ENCODE results near the gene TTF1. TPM values are rescaled to one million over a fixed set of nuclear protein-coding genes. Genes with fewer than 3 reads are reported as not detected.
"Not testable (repeated sequence)": the region's sequence is repeated elsewhere in the genome, so short reads cannot be mapped to it uniquely, and the experiment has no call there.

TTF1 gene
- total and polyA plus RNA-seq, 9 of the 15 experiments (the other 6 are each of a cell fraction or from before 2014, with no cell fraction given): 9.0 to 18.5 (median 15.8) TPM

DNA sequence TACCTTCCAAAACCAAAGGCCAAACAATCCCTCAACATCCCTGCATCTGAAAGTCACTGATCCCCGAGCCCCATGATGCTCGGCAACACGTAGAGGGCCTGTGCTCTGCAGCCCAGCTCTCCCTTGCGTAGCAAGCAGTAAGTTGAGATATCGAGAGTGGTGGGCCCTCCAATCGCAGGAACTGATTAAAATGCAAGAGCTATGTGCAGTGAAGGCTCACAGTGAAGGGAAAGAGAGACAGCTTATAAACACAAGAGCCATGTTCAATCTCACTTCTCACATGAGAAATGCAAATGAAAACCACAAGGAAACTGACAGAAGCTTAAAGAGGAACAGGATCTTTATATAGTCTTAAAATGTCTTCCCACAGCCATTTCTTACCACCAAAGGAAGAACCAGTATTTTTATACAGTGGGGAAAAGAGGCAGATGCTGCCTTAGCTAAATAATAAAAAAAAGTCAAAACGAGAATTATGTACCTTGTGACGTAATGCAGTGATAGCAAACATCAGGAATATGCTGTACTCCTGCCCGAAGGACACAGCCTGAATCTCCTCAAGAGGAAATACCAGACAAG, 24.6 kb downstream of the TTF1 start:
- ChIA-PET POLR2A (interaction anchor here (0.6 to 1.1 kb wide), 4 partner anchors 10 to 58 kb away, joined by 3 read pairs; no protein-coding TSS in a partner anchor), CTCF (ENCODE audit: low intra/inter-chr PET ratio) (no interaction called here)
- no peak overlapping the region for H3K9ac ChIP-seq (ENCODE audit: insufficient read depth in 1 of 2, low read depth in 2 of 2, low read length in 2 of 2)
- intact Hi-C loops (cut with micrococcal nuclease) (no loop called here), in situ Hi-C loops (cut with MboI) (no loop called here)
- TF ChIP-seq ZNF717 (CRISPR knock-in tag; IDR thresholded peaks at IDR 0.05) (no peak), ZNF282 (CRISPR knock-in tag; IDR thresholded peaks at IDR 0.05) (no peak), ZFX (CRISPR knock-in tag; IDR thresholded peaks at IDR 0.05) (no peak), ADNP (tag; IDR thresholded peaks at IDR 0.05) (no peak), GATA2 (CRISPR knock-in tag; IDR thresholded peaks at IDR 0.05) (no peak), EP300 (IDR thresholded peaks at IDR 0.05; ENCODE audit: low read length) (no peak), MTA2 (IDR thresholded peaks at IDR 0.05; ENCODE audit: low read depth) (no peak), CREM (IDR thresholded peaks at IDR 0.05; ENCODE audit: low read depth) (no peak), MTA1 (IDR thresholded peaks at IDR 0.05; ENCODE audit: borderline replicate concordance) (no peak), SRSF1 (IDR thresholded peaks at IDR 0.05; ENCODE audit: low read depth, low read length) (no peak)
- TF ChIP-seq, protein P1, sequence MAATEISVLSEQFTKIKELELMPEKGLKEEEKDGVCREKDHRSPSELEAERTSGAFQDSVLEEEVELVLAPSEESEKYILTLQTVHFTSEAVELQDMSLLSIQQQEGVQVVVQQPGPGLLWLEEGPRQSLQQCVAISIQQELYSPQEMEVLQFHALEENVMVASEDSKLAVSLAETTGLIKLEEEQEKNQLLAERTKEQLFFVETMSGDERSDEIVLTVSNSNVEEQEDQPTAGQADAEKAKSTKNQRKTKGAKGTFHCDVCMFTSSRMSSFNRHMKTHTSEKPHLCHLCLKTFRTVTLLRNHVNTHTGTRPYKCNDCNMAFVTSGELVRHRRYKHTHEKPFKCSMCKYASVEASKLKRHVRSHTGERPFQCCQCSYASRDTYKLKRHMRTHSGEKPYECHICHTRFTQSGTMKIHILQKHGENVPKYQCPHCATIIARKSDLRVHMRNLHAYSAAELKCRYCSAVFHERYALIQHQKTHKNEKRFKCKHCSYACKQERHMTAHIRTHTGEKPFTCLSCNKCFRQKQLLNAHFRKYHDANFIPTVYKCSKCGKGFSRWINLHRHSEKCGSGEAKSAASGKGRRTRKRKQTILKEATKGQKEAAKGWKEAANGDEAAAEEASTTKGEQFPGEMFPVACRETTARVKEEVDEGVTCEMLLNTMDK (IDR thresholded peaks at IDR 0.05; ENCODE audit: borderline replicate concordance, insufficient read depth, low read depth, low read length, poor library complexity, severe bottlenecking): no peak
- TF ChIP-seq, protein P2, sequence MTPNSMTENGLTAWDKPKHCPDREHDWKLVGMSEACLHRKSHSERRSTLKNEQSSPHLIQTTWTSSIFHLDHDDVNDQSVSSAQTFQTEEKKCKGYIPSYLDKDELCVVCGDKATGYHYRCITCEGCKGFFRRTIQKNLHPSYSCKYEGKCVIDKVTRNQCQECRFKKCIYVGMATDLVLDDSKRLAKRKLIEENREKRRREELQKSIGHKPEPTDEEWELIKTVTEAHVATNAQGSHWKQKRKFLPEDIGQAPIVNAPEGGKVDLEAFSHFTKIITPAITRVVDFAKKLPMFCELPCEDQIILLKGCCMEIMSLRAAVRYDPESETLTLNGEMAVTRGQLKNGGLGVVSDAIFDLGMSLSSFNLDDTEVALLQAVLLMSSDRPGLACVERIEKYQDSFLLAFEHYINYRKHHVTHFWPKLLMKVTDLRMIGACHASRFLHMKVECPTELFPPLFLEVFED (CRISPR knock-in tag; conservative IDR thresholded peaks at IDR 0.05): no peak
- no TSS peak for BruUV-seq (replicated peaks)
- no peaks in the 10 kb centered on the region for H3K79me2 ChIP-seq (ENCODE audit: control insufficient read depth, insufficient read depth, low read length)
- no peak overlapping the region for H3K4me2 ChIP-seq (ENCODE audit: insufficient read depth, low read length)
- no peak for ATAC-seq
- H3K4me3 ChIP-seq: no peak overlapping the region
- H4K20me1 ChIP-seq (replicated peaks; ENCODE audit: control insufficient read depth, insufficient read depth, low read length): no peaks in the 10 kb centered on the region
- no peak overlapping the region for H3K27ac ChIP-seq (ENCODE audit: extremely low read depth, low read depth, low read length)
- H3K36me3 ChIP-seq (ENCODE audit: control insufficient read depth, insufficient read depth, low read length): peaks cover 74% of the 10 kb centered on the region
- H3K9me3 ChIP-seq (replicated peaks; ENCODE audit: control insufficient read depth, insufficient read depth, low read depth, low read length): 0 out of 2 replicates have a peak, but pooled peaks cover 1% of the 10 kb centered on the region
- H3K27me3 ChIP-seq (ENCODE audit: control insufficient read depth in 2 of 2, insufficient read depth in 2 of 2, low read length in 2 of 2): no peaks in the 10 kb centered on the region
- no peak overlapping the region for H2AFZ ChIP-seq (ENCODE audit: low read depth, low read length)
- no peaks in the 10 kb centered on the region for H3K9me1 ChIP-seq (ENCODE audit: control insufficient read depth, insufficient read depth, low read length)
- no peak for FAIRE-seq
- H3K4me1 ChIP-seq (replicated peaks in 1 of 2; ENCODE audit: control insufficient read depth in 2 of 2, insufficient read depth in 2 of 2, low read length in 2 of 2): no peaks in the 10 kb centered on the region
- DNase-seq (ENCODE audit: extremely low read depth in 1 of 4, low spot score in 3 of 4): no peak
- 90% methylated on average over 9 of the region's 9 CpGs for WGBS (ENCODE audit: insufficient coverage, low coverage, missing lambda C conversion rate)

DNA sequence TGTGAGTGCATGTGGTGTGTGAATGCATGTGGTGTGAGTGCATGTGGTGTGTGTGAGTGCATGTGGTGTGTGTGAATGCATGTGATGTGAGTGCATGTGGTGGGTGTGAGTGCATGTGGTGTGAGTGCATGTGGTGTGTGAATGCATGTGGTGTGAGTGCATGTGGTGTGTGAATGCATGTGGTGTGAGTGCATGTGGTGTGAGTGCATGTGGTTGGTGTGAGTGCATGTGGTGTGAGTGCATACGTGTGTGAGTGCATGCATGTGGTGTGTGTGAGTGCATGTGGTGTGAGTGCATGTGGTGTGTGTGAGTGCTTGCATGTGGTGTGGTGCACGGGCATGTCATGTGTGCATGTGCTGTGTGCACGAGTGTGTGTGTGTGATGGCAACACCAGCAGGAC, 28.2 kb downstream of the TTF1 start:
- POLR2A ChIA-PET; H3K9me3 ChIP-seq (replicated peaks; ENCODE audit: control insufficient read depth, insufficient read depth, low read depth, low read length); ATAC-seq; H3K4me3 ChIP-seq; CTCF ChIA-PET (ENCODE audit: low intra/inter-chr PET ratio); intact Hi-C loops (cut with micrococcal nuclease); H3K4me1 ChIP-seq (replicated peaks in 1 of 2; ENCODE audit: control insufficient read depth in 2 of 2, insufficient read depth in 2 of 2, low read length in 2 of 2); H3K4me2 ChIP-seq (ENCODE audit: insufficient read depth, low read length); DNase-seq (ENCODE audit: extremely low read depth in 1 of 4, low spot score in 3 of 4); H3K9ac ChIP-seq (ENCODE audit: insufficient read depth in 1 of 2, low read depth in 2 of 2, low read length in 2 of 2); H3K79me2 ChIP-seq (ENCODE audit: control insufficient read depth, insufficient read depth, low read length); FAIRE-seq; in situ Hi-C loops (cut with MboI); H3K27me3 ChIP-seq (ENCODE audit: control insufficient read depth in 2 of 2, insufficient read depth in 2 of 2, low read length in 2 of 2); H4K20me1 ChIP-seq (replicated peaks; ENCODE audit: control insufficient read depth, insufficient read depth, low read length); BruUV-seq (replicated peaks); H3K27ac ChIP-seq (ENCODE audit: extremely low read depth, low read depth, low read length); H2AFZ ChIP-seq (ENCODE audit: low read depth, low read length); H3K9me1 ChIP-seq (ENCODE audit: control insufficient read depth, insufficient read depth, low read length): not testable (repeated sequence)
- peaks cover 63% of the 10 kb centered on the region for H3K36me3 ChIP-seq (ENCODE audit: control insufficient read depth, insufficient read depth, low read length)
- 97% methylated on average over 3 of the region's 3 CpGs for WGBS (ENCODE audit: insufficient coverage, low coverage, missing lambda C conversion rate)

Measured in K562 (cell line).